Kidney tubule cell (primary cell): Measurements from ENCODE around the gene VSTM2A.
"Not testable (repeated sequence)": the region's sequence is repeated elsewhere in the genome, so short reads cannot be mapped to it uniquely, and the experiment has no call there.

ENCODE experiments used
- DNase-seq: peaks from one replicate; pipeline ENCODE4 v3.0.0-alpha.2; 2018; ENCODE audit warnings: low spot score

VSTM2A gene, protein sequence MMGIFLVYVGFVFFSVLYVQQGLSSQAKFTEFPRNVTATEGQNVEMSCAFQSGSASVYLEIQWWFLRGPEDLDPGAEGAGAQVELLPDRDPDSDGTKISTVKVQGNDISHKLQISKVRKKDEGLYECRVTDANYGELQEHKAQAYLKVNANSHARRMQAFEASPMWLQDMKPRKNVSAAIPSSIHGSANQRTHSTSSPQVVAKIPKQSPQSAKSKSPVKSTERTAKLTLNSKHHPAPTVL

GRCh38 chr7:54541669-54542625 is at the start of gene VSTM2A:
Gene VSTM2A, plus strand, starts transcription at chr7:54542375. Its CDS starts 356 bp downstream, at chr7:54542731.
- DNase-seq: peak; percentile 5

GRCh38 chr7:54504531-54504930 is 37.6 kb upstream of the VSTM2A start:
- not testable (repeated sequence) for DNase-seq

GRCh38 chr7:54529568-54529967 is 12.6 kb upstream of the VSTM2A start:
- DNase-seq: no peak

- DNase-seq: no peak
Observed at GRCh38 chr7:54538122-54538521, 4.1 kb upstream of the VSTM2A start.

DNA sequence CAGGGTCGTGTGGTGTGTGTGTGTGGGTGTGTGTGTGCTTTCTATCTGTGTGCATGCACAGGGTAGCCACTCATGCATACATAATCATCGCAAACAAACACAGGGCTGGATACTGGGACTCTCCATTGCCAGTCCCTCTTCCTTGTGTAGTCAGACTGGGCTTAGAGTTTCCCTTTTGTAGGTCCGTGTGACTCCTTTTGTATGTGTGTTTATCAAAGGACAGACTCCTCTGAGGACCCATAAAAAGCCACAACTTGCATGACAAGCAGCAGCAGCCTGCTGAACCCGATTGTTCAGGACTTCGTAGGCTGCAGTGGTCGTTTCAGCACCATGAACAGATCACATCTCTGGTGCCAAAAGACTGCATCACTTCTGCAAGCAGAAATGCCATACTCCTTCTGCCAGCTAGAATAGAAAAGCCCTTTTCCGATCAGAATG is 895 bp downstream of the VSTM2A start:
- peak; percentile 36 for DNase-seq

- DNase-seq: no peak
Observed at GRCh38 chr7:54544149-54544526, 2.0 kb downstream of the VSTM2A start.

GRCh38 chr7:54544527-54545240 is 2.5 kb downstream of the VSTM2A start:
- no peak for DNase-seq

- DNase-seq: no peak
Observed at GRCh38 chr7:54545241-54545563, 3.0 kb downstream of the VSTM2A start.

DNA sequence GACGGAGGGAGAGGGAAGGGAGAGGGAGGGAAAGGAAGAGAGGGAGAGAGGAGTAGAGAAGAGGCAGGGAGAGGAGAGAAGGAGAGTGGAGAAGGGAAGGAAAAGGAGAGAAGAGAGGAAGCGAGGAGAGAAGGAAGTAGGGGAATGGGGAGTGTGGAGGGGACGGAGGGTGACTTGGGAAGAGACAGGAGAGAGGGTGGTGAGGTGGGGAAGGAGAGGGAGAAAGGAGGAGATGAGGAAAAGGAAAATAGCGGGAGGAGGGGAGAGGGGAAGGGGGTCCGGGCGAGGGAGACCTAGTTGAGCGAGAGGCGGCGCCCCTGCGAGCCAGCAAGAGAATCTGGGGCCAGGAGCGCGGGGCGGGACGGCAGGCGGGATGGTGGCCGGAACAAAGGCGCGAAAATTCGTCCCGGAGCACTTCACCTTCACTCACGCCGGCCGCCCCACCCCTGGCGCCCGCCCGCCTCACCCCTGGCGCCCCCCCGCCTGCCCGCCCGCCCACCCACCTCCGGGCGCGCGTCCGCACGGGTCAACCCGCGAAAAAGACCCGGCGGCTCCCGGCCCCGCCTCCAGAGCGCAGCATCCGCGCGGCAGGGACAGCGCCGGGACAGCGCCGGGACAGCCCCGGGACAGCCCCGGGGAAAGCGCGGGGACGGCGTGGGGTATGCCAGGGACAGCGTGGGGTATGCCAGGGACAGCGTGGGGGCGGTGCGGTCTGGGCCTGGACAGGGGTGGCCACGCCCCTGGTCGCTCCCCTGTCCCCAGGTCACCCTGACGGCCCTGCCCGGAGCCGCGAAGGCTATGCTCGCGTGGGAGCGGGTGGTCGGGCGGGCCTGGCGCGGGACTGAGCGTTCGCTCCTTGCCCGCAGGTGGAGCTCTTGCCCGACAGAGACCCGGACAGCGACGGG is 4.2 kb downstream of the VSTM2A start:
- no peak for DNase-seq

DNA sequence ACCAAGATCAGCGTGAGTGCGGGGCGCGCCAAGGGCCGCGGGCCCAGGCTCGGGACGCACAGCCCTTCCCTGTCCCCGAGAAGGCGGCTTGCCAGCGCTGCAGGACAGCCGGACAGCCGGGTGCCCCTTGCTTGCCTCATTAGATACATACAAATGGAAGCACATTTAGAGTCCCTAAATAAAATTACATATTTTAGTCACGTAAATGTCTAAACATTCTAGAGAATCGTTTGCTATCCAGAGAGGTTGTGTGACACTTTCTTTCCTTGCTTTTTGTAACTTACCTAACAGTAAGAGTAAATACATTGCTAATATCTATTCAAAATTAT is 4.8 kb downstream of the VSTM2A start:
- peak; percentile 12 for DNase-seq

DNA sequence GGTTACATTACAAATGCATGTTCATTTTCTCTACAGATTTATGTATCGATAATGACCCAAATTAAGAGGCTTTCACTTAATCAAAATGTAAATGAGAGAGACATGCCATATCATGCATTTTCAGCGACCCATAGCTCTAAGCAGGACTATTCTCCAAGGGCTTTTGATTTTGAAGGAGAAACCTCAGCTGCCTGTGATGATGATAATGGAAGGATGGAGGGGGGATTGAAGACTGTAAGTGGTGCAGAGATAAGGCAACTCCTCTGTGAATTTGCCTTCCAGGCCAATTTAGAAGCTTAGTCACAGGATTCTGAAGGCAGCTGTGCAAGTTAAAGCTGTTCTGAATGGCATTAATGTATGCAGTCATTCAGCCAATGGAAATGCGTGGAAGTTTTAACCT is 8.3 kb downstream of the VSTM2A start:
- no peak for DNase-seq

DNA sequence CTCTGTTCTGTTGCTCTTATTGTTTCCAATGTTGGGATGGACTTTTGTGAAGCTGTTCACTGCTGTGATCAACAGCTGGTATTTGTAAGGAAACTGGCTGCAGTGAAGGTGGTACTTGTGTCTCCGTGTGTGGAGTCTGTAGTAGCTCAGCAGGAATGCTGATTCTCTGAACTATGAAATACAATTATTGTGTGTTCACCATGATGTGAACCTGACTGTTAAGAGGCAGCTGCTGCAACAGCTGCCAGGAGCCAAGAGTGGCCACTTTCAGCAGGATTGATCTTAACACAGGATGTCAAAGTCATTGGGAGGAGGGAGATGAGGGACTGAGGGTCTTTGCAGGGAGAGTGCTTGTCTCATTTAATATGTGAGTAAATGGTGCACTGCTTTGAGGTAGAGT is 13.9 kb downstream of the VSTM2A start:
- no peak for DNase-seq

DNA sequence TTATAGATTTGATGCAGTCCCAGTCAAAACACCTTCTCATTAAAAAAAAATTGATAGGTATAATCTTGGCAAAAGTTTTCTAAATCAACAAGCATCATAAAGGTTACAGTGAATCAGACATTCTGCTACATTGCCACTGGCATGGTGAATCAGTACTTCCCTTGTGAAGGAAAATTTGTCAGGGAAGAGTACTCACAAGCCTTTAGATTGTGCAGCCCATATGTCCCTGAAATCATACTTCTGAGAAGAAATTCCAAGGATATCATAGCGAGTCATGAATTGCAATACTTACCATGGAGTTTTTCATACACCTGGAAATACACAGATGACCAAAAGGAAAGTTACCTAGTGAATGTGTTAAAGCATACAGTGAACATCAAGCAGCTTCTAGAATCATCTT is 17.2 kb downstream of the VSTM2A start:
- no peak for DNase-seq

- no peak for DNase-seq
Observed at GRCh38 chr7:54560198-54560597, 18.0 kb downstream of the VSTM2A start.

DNA sequence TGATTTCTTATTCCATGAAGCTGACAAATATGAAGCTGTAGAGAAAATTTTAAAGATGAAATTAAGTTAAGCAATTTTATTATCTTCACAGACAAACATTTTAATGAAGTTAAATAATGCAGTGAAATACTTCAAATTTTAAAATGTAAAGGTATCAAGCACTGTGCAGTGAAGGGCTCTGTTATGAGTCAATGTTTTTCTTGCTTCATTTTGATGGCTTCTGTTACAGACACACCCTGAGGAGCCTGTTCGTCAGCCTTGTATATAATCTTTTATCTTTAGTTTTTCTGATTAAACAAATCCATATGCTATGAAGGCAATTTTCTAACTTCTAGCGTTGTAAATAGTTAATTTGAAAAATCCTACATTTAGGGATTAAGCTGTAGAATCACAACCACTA is 18.5 kb downstream of the VSTM2A start:
- DNase-seq: no peak

DNA sequence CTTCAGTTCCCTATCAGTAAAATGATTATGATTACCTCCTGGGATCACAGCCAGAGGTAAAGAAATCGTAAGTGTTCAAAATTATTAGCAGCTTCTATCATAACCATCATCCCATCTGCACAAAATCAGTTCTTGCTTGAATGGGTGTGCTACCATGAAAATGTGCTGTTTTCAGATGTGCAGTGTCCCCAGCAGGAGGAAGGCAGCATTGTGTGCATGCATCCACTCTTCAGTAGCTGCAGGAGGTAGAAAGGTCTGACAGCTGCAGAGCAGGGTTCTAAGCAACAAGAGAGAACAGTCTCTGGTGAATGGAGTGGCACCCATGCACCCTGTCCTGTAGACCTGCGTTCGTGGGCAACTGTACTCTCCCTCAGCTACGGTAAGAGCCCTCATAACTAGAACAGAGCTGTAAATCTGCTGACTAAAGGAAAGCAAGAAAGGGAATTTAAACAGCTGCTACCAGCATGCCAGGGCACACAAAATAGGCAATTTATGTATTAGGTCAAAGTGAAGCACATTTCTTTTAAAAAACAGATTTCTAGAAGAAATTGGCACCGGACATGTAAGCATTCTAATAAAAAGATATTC is 21.2 kb downstream of the VSTM2A start:
- no peak for DNase-seq

DNA sequence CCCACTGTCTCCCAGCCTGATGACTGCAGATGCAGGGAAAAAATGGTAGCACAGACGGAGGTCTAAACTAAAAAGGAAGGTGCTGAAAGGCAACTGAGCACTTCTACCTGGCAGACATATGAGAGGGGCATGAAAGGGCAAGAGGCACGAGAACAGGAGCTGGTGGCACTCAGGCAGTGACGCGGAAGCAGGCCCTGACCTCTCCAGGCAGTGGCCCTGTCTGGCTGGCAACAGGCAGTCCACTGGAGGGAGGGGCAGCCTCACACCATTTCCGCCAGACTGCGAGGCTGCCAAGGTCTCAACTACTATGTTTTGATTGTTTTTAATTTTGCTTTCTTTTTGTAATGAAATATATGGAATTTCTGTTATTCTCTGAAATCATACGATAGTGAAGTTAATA is 23.3 kb downstream of the VSTM2A start:
- DNase-seq: no peak

DNA sequence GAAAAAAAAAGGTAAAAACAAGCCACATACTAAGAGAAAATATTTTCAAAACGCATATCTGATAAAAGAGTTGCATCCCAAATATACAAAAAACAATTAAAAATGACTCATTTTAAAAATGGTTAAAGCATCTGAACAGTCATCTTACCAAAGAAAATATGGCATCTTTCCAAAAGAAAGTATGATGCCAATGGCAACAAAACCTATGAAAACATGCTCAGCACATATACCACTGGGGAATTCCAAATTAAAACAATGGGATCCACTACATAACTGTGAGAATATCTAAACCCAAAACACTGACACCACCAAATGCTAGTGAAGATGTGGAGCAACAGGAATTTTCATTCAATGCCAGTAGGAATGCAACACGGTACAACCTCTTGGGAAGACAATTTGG is 39.3 kb downstream of the VSTM2A start:
- DNase-seq: peak; percentile 16

GRCh38 chr7:54591404-54592386 is 49.5 kb downstream of the VSTM2A start:
- DNase-seq: no peak

DNA sequence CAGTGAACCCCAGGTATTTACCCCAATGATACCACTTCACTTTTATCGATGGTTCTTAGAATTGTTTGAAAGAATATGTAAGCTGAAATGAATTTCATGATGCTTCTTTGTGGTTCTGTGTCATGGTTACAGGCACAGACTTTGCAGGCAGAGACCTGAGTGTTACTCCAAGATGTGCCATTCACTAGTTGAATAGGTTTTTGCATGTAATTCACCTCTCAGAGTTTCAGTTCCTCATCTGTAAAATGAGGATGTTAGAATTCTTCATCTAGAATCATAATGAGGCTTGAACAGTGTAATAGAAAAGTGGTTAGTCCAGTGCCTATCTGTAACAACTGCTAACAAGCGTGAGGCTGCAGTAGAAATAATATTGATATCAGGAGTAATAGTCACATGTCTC is 54.6 kb downstream of the VSTM2A start:
- no peak for DNase-seq
